ENCODE results near the gene TNFAIP8L2. TPM values are rescaled to one million over a fixed set of nuclear protein-coding genes. Genes with fewer than 3 reads are reported as not detected.

TNFAIP8L2 gene
- total and polyA plus RNA-seq, 2 donors (not counting 3 experiments of a cell fraction or from before 2014, with no cell fraction given): 0.06 TPM; not detected in 1

Other genes starting within 250 kb of the TNFAIP8L2 start
- 42.0 and 49.2 TPM in 2 replicates for gene SETDB1, start 230.3 kb upstream of the TNFAIP8L2 start, total RNA-seq
- 25.1 and 25.3 TPM in 2 replicates for gene SETDB1, start 230.3 kb upstream of the TNFAIP8L2 start, polyA plus RNA-seq
- gene CERS2, start 181.8 kb upstream of the TNFAIP8L2 start, total RNA-seq: 155 and 171 TPM in 2 replicates
- gene CERS2, start 181.8 kb upstream of the TNFAIP8L2 start, polyA plus RNA-seq: 143 and 158 TPM in 2 replicates
- gene ANXA9, start 174.4 kb upstream of the TNFAIP8L2 start, total RNA-seq: not detected in 2 replicates
- gene ANXA9, start 174.4 kb upstream of the TNFAIP8L2 start, polyA plus RNA-seq: not detected in 2 replicates
- gene MINDY1, start 149.7 kb upstream of the TNFAIP8L2 start, total RNA-seq: 11.7 and 12.0 TPM in 2 replicates
- 15.4 and 16.1 TPM in 2 replicates for gene MINDY1, start 149.7 kb upstream of the TNFAIP8L2 start, polyA plus RNA-seq
- gene PRUNE1, start 148.2 kb upstream of the TNFAIP8L2 start, total RNA-seq: 8.0 and 8.6 TPM in 2 replicates
- 17.5 and 19.3 TPM in 2 replicates for gene PRUNE1, start 148.2 kb upstream of the TNFAIP8L2 start, polyA plus RNA-seq
- gene BNIPL, start 120.1 kb upstream of the TNFAIP8L2 start, total RNA-seq: 0.42 and 0.67 TPM in 2 replicates
- 0.26 and 0.41 TPM in 2 replicates for gene BNIPL, start 120.1 kb upstream of the TNFAIP8L2 start, polyA plus RNA-seq
- 3.2 and 3.5 TPM in 2 replicates for gene C1orf56, start 108.9 kb upstream of the TNFAIP8L2 start, total RNA-seq
- 3.0 and 3.6 TPM in 2 replicates for gene C1orf56, start 108.9 kb upstream of the TNFAIP8L2 start, polyA plus RNA-seq
- 85.9 and 92.7 TPM in 2 replicates for gene CDC42SE1, start 97.0 kb upstream of the TNFAIP8L2 start, total RNA-seq
- 58.4 and 59.6 TPM in 2 replicates for gene CDC42SE1, start 97.0 kb upstream of the TNFAIP8L2 start, polyA plus RNA-seq
- 26.5 and 38.1 TPM in 2 replicates for gene MLLT11, start 96.3 kb upstream of the TNFAIP8L2 start, total RNA-seq
- 24.4 and 25.2 TPM in 2 replicates for gene MLLT11, start 96.3 kb upstream of the TNFAIP8L2 start, polyA plus RNA-seq
- 4.3 and 5.0 TPM in 2 replicates for gene GABPB2, start 85.9 kb upstream of the TNFAIP8L2 start, total RNA-seq
- 2.6 and 3.6 TPM in 2 replicates for gene GABPB2, start 85.9 kb upstream of the TNFAIP8L2 start, polyA plus RNA-seq
- gene SEMA6C, start 10.0 kb upstream of the TNFAIP8L2 start, total RNA-seq: 46.2 and 53.0 TPM in 2 replicates
- gene SEMA6C, start 10.0 kb upstream of the TNFAIP8L2 start, polyA plus RNA-seq: 66.0 and 71.9 TPM in 2 replicates
- gene LYSMD1, start 9.3 kb downstream of the TNFAIP8L2 start, total RNA-seq: 6.4 and 8.2 TPM in 2 replicates
- gene LYSMD1, start 9.3 kb downstream of the TNFAIP8L2 start, polyA plus RNA-seq: 1.7 and 2.1 TPM in 2 replicates
- 43.1 and 49.0 TPM in 2 replicates for gene SCNM1, start 9.5 kb downstream of the TNFAIP8L2 start, total RNA-seq
- 14.1 and 17.3 TPM in 2 replicates for gene SCNM1, start 9.5 kb downstream of the TNFAIP8L2 start, polyA plus RNA-seq
- 1.4 TPM in 2 replicates for gene TMOD4, start 19.3 kb downstream of the TNFAIP8L2 start, total RNA-seq
- 0.22 TPM in 1 of 2 replicates, not detected in the other for gene TMOD4, start 19.3 kb downstream of the TNFAIP8L2 start, polyA plus RNA-seq
- gene VPS72, start 33.5 kb downstream of the TNFAIP8L2 start, total RNA-seq: 83.1 and 85.2 TPM in 2 replicates
- 73.1 and 76.2 TPM in 2 replicates for gene VPS72, start 33.5 kb downstream of the TNFAIP8L2 start, polyA plus RNA-seq
- gene PIP5K1A, start 41.9 kb downstream of the TNFAIP8L2 start, total RNA-seq: 72.1 and 77.0 TPM in 2 replicates
- gene PIP5K1A, start 41.9 kb downstream of the TNFAIP8L2 start, polyA plus RNA-seq: 79.3 and 89.2 TPM in 2 replicates
- gene PSMD4, start 98.1 kb downstream of the TNFAIP8L2 start, total RNA-seq: 181 and 184 TPM in 2 replicates
- 251 and 266 TPM in 2 replicates for gene PSMD4, start 98.1 kb downstream of the TNFAIP8L2 start, polyA plus RNA-seq
- 15.5 and 17.9 TPM in 2 replicates for gene ZNF687, start 125.7 kb downstream of the TNFAIP8L2 start, total RNA-seq
- 20.1 and 30.9 TPM in 2 replicates for gene ZNF687, start 125.7 kb downstream of the TNFAIP8L2 start, polyA plus RNA-seq
- 58.3 and 60.9 TPM in 2 replicates for gene PI4KB, start 170.8 kb downstream of the TNFAIP8L2 start, total RNA-seq
- gene PI4KB, start 170.8 kb downstream of the TNFAIP8L2 start, polyA plus RNA-seq: 63.3 and 67.8 TPM in 2 replicates
- 46.3 and 52.8 TPM in 2 replicates for gene RFX5, start 190.6 kb downstream of the TNFAIP8L2 start, total RNA-seq
- 18.9 and 23.5 TPM in 2 replicates for gene RFX5, start 190.6 kb downstream of the TNFAIP8L2 start, polyA plus RNA-seq
- 12.4 and 18.0 TPM in 2 replicates for gene SELENBP1, start 216.1 kb downstream of the TNFAIP8L2 start, total RNA-seq
- 37.3 and 40.6 TPM in 2 replicates for gene SELENBP1, start 216.1 kb downstream of the TNFAIP8L2 start, polyA plus RNA-seq
- gene PSMB4, start 242.9 kb downstream of the TNFAIP8L2 start, total RNA-seq: 322 and 335 TPM in 2 replicates
- 835 and 874 TPM in 2 replicates for gene PSMB4, start 242.9 kb downstream of the TNFAIP8L2 start, polyA plus RNA-seq